Parathyroid adenoma (tissue), 2 donors: ENCODE data around the gene RFX2.
"Not testable (repeated sequence)": the region's sequence is repeated elsewhere in the genome, so short reads cannot be mapped to it uniquely, and the experiment has no call there.

Experiments used
- H2AFZ ChIP-seq: fragments of 300-600 bp; sonication (generic); one replicate; pipeline ENCODE4 v1.7.0; 2017; ENCODE audit warnings: antibody characterized with exemption, mild to moderate bottlenecking
- H3K27ac ChIP-seq: fragments of 300-600 bp; sonication (generic); one replicate; pipeline ENCODE4 v1.7.0; 2017
- H3K27me3 ChIP-seq: fragments of 300-600 bp; sonication (generic); one replicate; pipeline ENCODE4 v1.7.0; 2017; ENCODE audit warnings: low read length; ENCODE audit not compliant: control insufficient read depth, insufficient read depth
- H3K36me3 ChIP-seq: fragments of 300-600 bp; sonication (generic); one replicate; pipeline ENCODE4 v1.7.0; 2017; ENCODE audit warnings: low read length; ENCODE audit not compliant: control insufficient read depth, insufficient read depth
- H3K4me1 ChIP-seq: fragments of 300-600 bp; sonication (generic); one replicate; pipeline ENCODE4 v1.7.0; 2017; ENCODE audit warnings: control low read depth
- H3K4me2 ChIP-seq: fragments of 300-600 bp; sonication (generic); one replicate; pipeline ENCODE4 v1.7.0; 2017; ENCODE audit warnings: low read length
- H3K4me3 ChIP-seq: fragments of 300-600 bp; sonication (generic); one replicate; pipeline ENCODE4 v1.7.0; 2017; ENCODE audit warnings: low read depth, low read length
- H3K79me2 ChIP-seq: fragments of 300-600 bp; sonication (generic); one replicate; pipeline ENCODE4 v1.7.0; 2017; ENCODE audit warnings: control low read depth
- H3K9ac ChIP-seq: fragments of 300-600 bp; sonication (generic); one replicate; pipeline ENCODE4 v1.7.0; 2017; ENCODE audit warnings: mild to moderate bottlenecking
- H3K9me3 ChIP-seq: fragments of 300-600 bp; sonication (generic); one replicate; pipeline ENCODE4 v1.7.0; 2017; ENCODE audit warnings: low read length; ENCODE audit not compliant: control insufficient read depth
- CTCF ChIP-seq: fragments of 300-600 bp; sonication (generic); IDR thresholded peaks from one replicate; pipeline ENCODE4 v1.7.0; 2017; ENCODE audit warnings: antibody characterized with exemption, mild to moderate bottlenecking
- donor health status: primary hyperparathyroidism.

Gene RFX2

GRCh38 chr19:6032381-6032780 lies 77.9 kb downstream of the RFX2 start:
- Histone ChIP-seq H3K27me3 (no peaks in the 10 kb centered on the region), H3K4me2 (no peak overlapping the region), H3K36me3 (no peaks in the 10 kb centered on the region), H3K4me1 (no peaks in the 10 kb centered on the region), H3K79me2 (no peaks in the 10 kb centered on the region), H3K9ac (no peak overlapping the region), H2AFZ (no peak overlapping the region), H3K27ac (no peak overlapping the region), H3K4me3 (no peak overlapping the region), H3K9me3 (no peaks in the 10 kb centered on the region)
- no peak for TF ChIP-seq CTCF

- Histone ChIP-seq H2AFZ (no peak overlapping the region), H3K4me3 (no peak overlapping the region), H3K36me3 (no peaks in the 10 kb centered on the region), H3K27me3 (no peaks in the 10 kb centered on the region), H3K27ac (no peak overlapping the region), H3K4me2 (no peak overlapping the region), H3K9ac (no peak overlapping the region), H3K9me3 (no peaks in the 10 kb centered on the region), H3K79me2 (no peaks in the 10 kb centered on the region), H3K4me1 (no peaks in the 10 kb centered on the region)
- no peak for TF ChIP-seq CTCF
These were observed 80.1 kb downstream of the RFX2 start for GRCh38 chr19:6030214-6030507.

GRCh38 chr19:6026390-6027227 lies 83.7 kb downstream of the RFX2 start:
- H2AFZ ChIP-seq = no peak overlapping the region
- no peaks in the 10 kb centered on the region for H3K36me3 ChIP-seq
- no peaks in the 10 kb centered on the region for H3K27me3 ChIP-seq
- no peak overlapping the region for H3K9ac ChIP-seq
- H3K79me2 ChIP-seq = no peaks in the 10 kb centered on the region
- H3K4me2 ChIP-seq = no peak overlapping the region
- H3K27ac ChIP-seq = no peak overlapping the region
- H3K9me3 ChIP-seq = no peaks in the 10 kb centered on the region
- H3K4me1 ChIP-seq = no peaks in the 10 kb centered on the region
- H3K4me3 ChIP-seq = no peak overlapping the region
- TF ChIP-seq CTCF = no peak

GRCh38 chr19:6024756-6025155 lies 85.5 kb downstream of the RFX2 start:
- H3K79me2 ChIP-seq, H3K4me2 ChIP-seq, H3K9ac ChIP-seq, H3K4me1 ChIP-seq, H3K36me3 ChIP-seq, H3K9me3 ChIP-seq, H3K27me3 ChIP-seq, H2AFZ ChIP-seq, H3K4me3 ChIP-seq, H3K27ac ChIP-seq: not testable (repeated sequence)

- no peak overlapping the region for H2AFZ ChIP-seq
- H3K36me3 ChIP-seq = no peaks in the 10 kb centered on the region
- H3K9me3 ChIP-seq = no peaks in the 10 kb centered on the region
- no peak overlapping the region for H3K4me3 ChIP-seq
- H3K4me2 ChIP-seq = no peak overlapping the region
- no peak overlapping the region for H3K9ac ChIP-seq
- H3K27me3 ChIP-seq = no peaks in the 10 kb centered on the region
- no peak overlapping the region for H3K27ac ChIP-seq
- H3K79me2 ChIP-seq = no peaks in the 10 kb centered on the region
- TF ChIP-seq CTCF = no peak
- H3K4me1 ChIP-seq = no peaks in the 10 kb centered on the region
These were observed 86.4 kb downstream of the RFX2 start for GRCh38 chr19:6023936-6024335.
